ENCODE measurements around the gene MAP3K12. TPM values are rescaled to one million over a fixed set of nuclear protein-coding genes. Genes with fewer than 3 reads are reported as not detected.

MAP3K12 gene
- total and polyA plus RNA-seq, 2 of the 13 experiments (the other 11 are each of a cell fraction or from before 2014, with no cell fraction given) = 0.20 to 1.1 TPM

GRCh38 chr12:53500776-53501614 lies 1.7 kb upstream of the MAP3K12 start, which contains the start of gene TARBP2 (continued):
- TF ChIP-seq ZBTB4 (CRISPR knock-in tag; IDR thresholded peaks at IDR 0.05; ENCODE audit: borderline replicate concordance) (0 out of 2 replicates have a peak, but pooled peaks have one; percentile 13), ERF (CRISPR knock-in tag; IDR thresholded peaks at IDR 0.05) (no peak), ZMAT5 (CRISPR knock-in tag; IDR thresholded peaks at IDR 0.05; ENCODE audit: borderline replicate concordance, low read depth) (no peak), ZNF10 (CRISPR knock-in tag; IDR thresholded peaks at IDR 0.05; ENCODE audit: borderline replicate concordance, low read depth) (no peak), ZHX1 (CRISPR knock-in tag; IDR thresholded peaks at IDR 0.05; ENCODE audit: low read depth) (no peak), KLF11 (CRISPR knock-in tag; IDR thresholded peaks at IDR 0.05) (no peak), HOXA7 (CRISPR knock-in tag; IDR thresholded peaks at IDR 0.05) (no peak), ZNF777 (CRISPR knock-in tag; IDR thresholded peaks at IDR 0.05) (0 out of 2 replicates have a peak, but pooled peaks have one; percentile 69), ZBTB46 (CRISPR knock-in tag; IDR thresholded peaks at IDR 0.05; ENCODE audit: borderline replicate concordance) (no peak), TRAFD1 (CRISPR knock-in tag; IDR thresholded peaks at IDR 0.05; ENCODE audit: borderline replicate concordance) (no peak), ZNF431 (CRISPR knock-in tag; IDR thresholded peaks at IDR 0.05; ENCODE audit: borderline replicate concordance, low read depth) (no peak), RFX5 (IDR thresholded peaks at IDR 0.05; ENCODE audit: low read depth, low read length) (peak; percentile 82), MLX (CRISPR knock-in tag; IDR thresholded peaks at IDR 0.05) (peak; percentile 30; the same call in 1 of the 2 replicates), ZNF382 (CRISPR knock-in tag; IDR thresholded peaks at IDR 0.05; ENCODE audit: borderline replicate concordance) (no peak), DMAP1 (CRISPR knock-in tag; IDR thresholded peaks at IDR 0.05) (peak; percentile 95), ZNF44 (CRISPR knock-in tag; IDR thresholded peaks at IDR 0.05) (no peak)

All from HepG2 (cell line).